HG02623 (cell line): ENCODE results near the gene KCNK5.

ENCODE experiments used
- ATAC-seq: cut with Tn5 transposase; IDR thresholded peaks from one replicate; pipeline ENCODE4 v1.9.1; 2021; ENCODE audit warnings: moderate library complexity; ENCODE audit not compliant: unreplicated experiment

The KCNK5 gene

GRCh38 chr6:39228992-39229767 lies at the start of gene KCNK5:
Gene KCNK5, minus strand, starts transcription at chr6:39229475. Its CDS starts 364 bp downstream, at chr6:39229111.
- no peak for ATAC-seq

- ATAC-seq = no peak
Observed at GRCh38 chr6:39276379-39276995, 47.2 kb upstream of the KCNK5 start.

- no peak for ATAC-seq
Observed at GRCh38 chr6:39274903-39275302, 45.6 kb upstream of the KCNK5 start.

GRCh38 chr6:39274471-39274870 lies 45.2 kb upstream of the KCNK5 start:
- no peak for ATAC-seq

GRCh38 chr6:39273406-39273821 lies 44.1 kb upstream of the KCNK5 start:
- ATAC-seq = no peak

- no peak for ATAC-seq
Observed at GRCh38 chr6:39269961-39270360, 40.7 kb upstream of the KCNK5 start.

GRCh38 chr6:39268721-39269120 lies 39.4 kb upstream of the KCNK5 start:
- no peak for ATAC-seq

GRCh38 chr6:39268171-39268570 lies 38.9 kb upstream of the KCNK5 start:
- no peak for ATAC-seq

GRCh38 chr6:39266782-39267355 lies 37.6 kb upstream of the KCNK5 start:
- ATAC-seq = no peak

- ATAC-seq = no peak
Observed at GRCh38 chr6:39266375-39266774, 37.1 kb upstream of the KCNK5 start.

- ATAC-seq = no peak
Observed at GRCh38 chr6:39263303-39264037, 34.2 kb upstream of the KCNK5 start.

- ATAC-seq = no peak
Observed at GRCh38 chr6:39261751-39262150, 32.5 kb upstream of the KCNK5 start.

- ATAC-seq = no peak
Observed at GRCh38 chr6:39260953-39261352, 31.7 kb upstream of the KCNK5 start.

- no peak for ATAC-seq
Observed at GRCh38 chr6:39260456-39260855, 31.2 kb upstream of the KCNK5 start.

- no peak for ATAC-seq
Observed at GRCh38 chr6:39256294-39256940, 27.1 kb upstream of the KCNK5 start.

GRCh38 chr6:39254999-39255535 lies 25.8 kb upstream of the KCNK5 start:
- ATAC-seq = no peak

- ATAC-seq = no peak
Observed at GRCh38 chr6:39251406-39251805, 22.1 kb upstream of the KCNK5 start.

GRCh38 chr6:39250507-39250906 lies 21.2 kb upstream of the KCNK5 start:
- ATAC-seq = no peak

GRCh38 chr6:39249278-39249677 lies 20.0 kb upstream of the KCNK5 start:
- no peak for ATAC-seq

GRCh38 chr6:39247667-39248194 lies 18.5 kb upstream of the KCNK5 start:
- no peak for ATAC-seq
